Smooth muscle cell (in vitro differentiated cells): ENCODE measurements around the gene FTCDNL1. TPM values are rescaled to one million over a fixed set of nuclear protein-coding genes. Genes with fewer than 3 reads are reported as not detected.

Experiments used
- DNase-seq: peaks from one replicate; lab custom pipeline; 2025; ENCODE audit not compliant: unreplicated experiment; lab: John Stamatoyannopoulos, UW
- H2AFZ ChIP-seq: fragments of 200-600 bp; sonication (generic); 2 replicates; pipeline ENCODE4 v1.6.0; 2016; ENCODE audit warnings: antibody characterized with exemption, low read depth, mild to moderate bottlenecking
- H3F3A ChIP-seq: fragments of 200-600 bp; sonication (generic); 2 replicates; pipeline ENCODE4 v1.6.0; 2017; ENCODE audit warnings: antibody characterized with exemption, low read depth
- H3K27ac ChIP-seq: fragments of 200-600 bp; sonication (generic); 2 replicates; pipeline ENCODE4 v1.5.1; 2016; ENCODE audit warnings: low read depth, mild to moderate bottlenecking
- H3K27me3 ChIP-seq: fragments of 200-600 bp; sonication (generic); 2 replicates; pipeline ENCODE4 v1.6.1; 2016; ENCODE audit warnings: low read depth, mild to moderate bottlenecking
- H3K36me3 ChIP-seq: fragments of 200-600 bp; sonication (generic); 2 replicates; pipeline ENCODE4 v1.5.1; 2016; ENCODE audit warnings: low read depth
- H3K4me1 ChIP-seq: fragments of 200-600 bp; sonication (generic); 2 replicates; pipeline ENCODE4 v1.5.1; 2016; ENCODE audit warnings: low read depth
- H3K4me2 ChIP-seq: fragments of 200-600 bp; sonication (generic); 2 replicates; pipeline ENCODE4 v1.6.0; 2016; ENCODE audit warnings: mild to moderate bottlenecking
- H3K4me3 ChIP-seq: fragments of 200-600 bp; sonication (generic); 2 replicates; pipeline ENCODE4 v1.5.1; 2016; ENCODE audit warnings: mild to moderate bottlenecking
- H3K79me2 ChIP-seq: fragments of 200-600 bp; sonication (generic); 2 replicates; pipeline ENCODE4 v1.6.0; 2016; ENCODE audit warnings: low read depth, mild to moderate bottlenecking
- H3K9ac ChIP-seq: fragments of 200-600 bp; sonication (generic); 2 replicates; pipeline ENCODE4 v1.6.0; 2016; ENCODE audit warnings: low read depth
- H3K9me3 ChIP-seq: fragments of 200-600 bp; sonication (generic); replicated peaks from 2 replicates; pipeline ENCODE4 v1.5.1; 2016; ENCODE audit warnings: low read depth
- H4K20me1 ChIP-seq: fragments of 200-600 bp; sonication (generic); 2 replicates; pipeline ENCODE4 v1.6.0; 2016; ENCODE audit warnings: low read depth
- CTCF ChIP-seq: fragments of 200-600 bp; sonication (generic); IDR thresholded peaks from 2 replicates; pipeline ENCODE4 v1.5.1; 2017; ENCODE audit warnings: borderline replicate concordance, mild to moderate bottlenecking, antibody characterized with exemption; ENCODE audit not compliant: insufficient read depth, poor library complexity, severe bottlenecking
- WGBS: methylation state at CpG from one replicate; pipeline ENCODE4 v1.1.7; 2016; ENCODE audit warnings: low lambda C conversion rate; 5-methylcytosine and 5-hydroxymethylcytosine counted together
- polyA plus RNA-seq: library from polyadenylated mRNA; unstranded; fragments of >200 nt; fragmentation: Nextera tagmentation; extraction: Ambion mirVana; gene quantifications from 2 replicates; pipeline ENCODE4 v1.2.1, GENCODE V29; 2016
- total RNA-seq: library from RNA; depleted of rRNA; stranded (reverse); fragments of >200 nt; gene quantifications from 2 replicates; pipeline ENCODE4 v1.2.3, GENCODE V29; 2014

The FTCDNL1 gene
- total and polyA plus RNA-seq, 2 experiments from 2014 or later, result 0.66 TPM; not detected in 1

GRCh38 chr2:199739413-199740110 is 111.4 kb downstream of the FTCDNL1 start:
- H3K4me2 ChIP-seq, result peak overlapping the region; percentile 65
- H3F3A ChIP-seq, result no peaks in the 10 kb centered on the region
- no peaks in the 10 kb centered on the region for H4K20me1 ChIP-seq
- H3K79me2 ChIP-seq, result no peaks in the 10 kb centered on the region
- H3K36me3 ChIP-seq, result no peaks in the 10 kb centered on the region
- peaks cover 4% of the 10 kb centered on the region for H3K27me3 ChIP-seq
- peaks cover 16% of the 10 kb centered on the region for H3K4me1 ChIP-seq
- 30% methylated on average over 15 of the region's 15 CpGs for WGBS
- peak overlapping the region; percentile 1 for H3K4me3 ChIP-seq
- peak overlapping the region; percentile 76 for H2AFZ ChIP-seq
- H3K27ac ChIP-seq, result peak overlapping the region; percentile 1
- no peak overlapping the region for H3K9ac ChIP-seq
- DNase-seq, result peak; percentile 47
- TF ChIP-seq CTCF, result peak; percentile 99
- no peaks in the 10 kb centered on the region for H3K9me3 ChIP-seq

- H3K4me3 ChIP-seq, result no peak overlapping the region
- peaks cover 16% of the 10 kb centered on the region for H3K4me1 ChIP-seq
- no peaks in the 10 kb centered on the region for H3K36me3 ChIP-seq
- H3K9ac ChIP-seq, result no peak overlapping the region
- WGBS, result 46% methylated on average over 7 of the region's 7 CpGs
- DNase-seq, result no peak
- no peaks in the 10 kb centered on the region for H3F3A ChIP-seq
- no peaks in the 10 kb centered on the region for H3K79me2 ChIP-seq
- H2AFZ ChIP-seq, result peak overlapping the region; percentile 76
- no peaks in the 10 kb centered on the region for H4K20me1 ChIP-seq
- peak overlapping the region; percentile 65 for H3K4me2 ChIP-seq
- no peak for TF ChIP-seq CTCF
- H3K27me3 ChIP-seq, result peaks cover 4% of the 10 kb centered on the region
- no peaks in the 10 kb centered on the region for H3K9me3 ChIP-seq
- H3K27ac ChIP-seq, result peak overlapping the region; percentile 1
Observed at GRCh38 chr2:199738727-199739412, 112.1 kb downstream of the FTCDNL1 start.

- peaks cover 7% of the 10 kb centered on the region for H3K4me1 ChIP-seq
- H3K79me2 ChIP-seq, result no peaks in the 10 kb centered on the region
- H3K4me3 ChIP-seq, result no peak overlapping the region
- DNase-seq, result no peak
- H3K9me3 ChIP-seq, result no peaks in the 10 kb centered on the region
- H3F3A ChIP-seq, result no peaks in the 10 kb centered on the region
- WGBS, result 75% methylated on average over 1 of the region's 1 CpG
- H3K9ac ChIP-seq, result no peak overlapping the region
- H4K20me1 ChIP-seq, result no peaks in the 10 kb centered on the region
- no peak overlapping the region for H3K4me2 ChIP-seq
- no peaks in the 10 kb centered on the region for H3K27me3 ChIP-seq
- no peak for TF ChIP-seq CTCF
- H3K36me3 ChIP-seq, result no peaks in the 10 kb centered on the region
- H3K27ac ChIP-seq, result no peak overlapping the region
- no peak overlapping the region for H2AFZ ChIP-seq
Observed at GRCh38 chr2:199734651-199735050, 116.3 kb downstream of the FTCDNL1 start.
